GM21529 (cell line): Measurements from ENCODE around the gene DLGAP1.
"Not testable (repeated sequence)": the region's sequence is repeated elsewhere in the genome, so short reads cannot be mapped to it uniquely, and the experiment has no call there.

ENCODE experiments used
- ATAC-seq: cut with Tn5 transposase; IDR thresholded peaks from one replicate; pipeline ENCODE4 v1.9.1; 2021; ENCODE audit not compliant: unreplicated experiment

The DLGAP1 gene

DNA sequence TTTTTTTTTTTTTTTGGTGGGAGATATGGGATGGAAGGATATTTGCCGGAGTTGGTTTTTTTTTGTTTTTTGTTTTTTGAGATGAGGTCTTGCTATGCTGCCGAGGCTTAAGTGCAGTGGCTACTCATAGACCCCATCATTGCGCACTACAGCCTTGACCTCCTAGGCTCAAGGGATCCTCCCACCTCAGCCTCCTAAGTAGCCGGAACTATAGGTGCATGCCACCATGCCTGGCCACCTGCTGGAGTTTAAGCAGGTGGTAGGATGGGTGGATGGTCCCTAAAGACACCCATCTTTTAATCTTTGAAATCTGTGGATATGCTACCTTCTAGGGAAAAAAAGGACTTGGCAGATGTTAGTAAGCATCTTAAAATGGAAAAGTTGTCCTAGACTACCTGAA, 835.4 kb downstream of the DLGAP1 start:
- ATAC-seq, result no peak

- no peak for ATAC-seq
Measured at GRCh38 chr18:3619222-3619621, 835.9 kb downstream of the DLGAP1 start.

GRCh38 chr18:3616744-3617143, 838.4 kb downstream of the DLGAP1 start:
- ATAC-seq, result no peak

DNA sequence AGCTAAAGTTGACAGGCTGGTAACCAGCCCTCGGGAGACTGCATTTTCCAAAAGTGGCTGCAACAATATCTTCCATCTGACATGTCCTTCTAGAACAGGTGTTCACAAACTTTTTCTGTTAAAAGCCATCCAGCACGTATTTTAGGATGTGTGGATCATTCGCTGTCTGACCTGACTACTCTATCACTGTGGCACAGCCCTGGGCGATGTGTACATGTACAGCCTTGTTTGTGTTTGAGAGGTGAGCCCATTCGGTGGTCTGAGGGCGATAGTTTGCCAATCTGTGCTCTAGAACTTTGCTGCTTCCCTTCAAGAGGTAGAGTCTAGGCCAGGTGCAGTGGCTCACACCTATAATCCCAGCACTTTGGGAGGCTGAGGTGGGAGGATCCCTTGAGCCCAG, 839.0 kb downstream of the DLGAP1 start:
- no peak for ATAC-seq

DNA sequence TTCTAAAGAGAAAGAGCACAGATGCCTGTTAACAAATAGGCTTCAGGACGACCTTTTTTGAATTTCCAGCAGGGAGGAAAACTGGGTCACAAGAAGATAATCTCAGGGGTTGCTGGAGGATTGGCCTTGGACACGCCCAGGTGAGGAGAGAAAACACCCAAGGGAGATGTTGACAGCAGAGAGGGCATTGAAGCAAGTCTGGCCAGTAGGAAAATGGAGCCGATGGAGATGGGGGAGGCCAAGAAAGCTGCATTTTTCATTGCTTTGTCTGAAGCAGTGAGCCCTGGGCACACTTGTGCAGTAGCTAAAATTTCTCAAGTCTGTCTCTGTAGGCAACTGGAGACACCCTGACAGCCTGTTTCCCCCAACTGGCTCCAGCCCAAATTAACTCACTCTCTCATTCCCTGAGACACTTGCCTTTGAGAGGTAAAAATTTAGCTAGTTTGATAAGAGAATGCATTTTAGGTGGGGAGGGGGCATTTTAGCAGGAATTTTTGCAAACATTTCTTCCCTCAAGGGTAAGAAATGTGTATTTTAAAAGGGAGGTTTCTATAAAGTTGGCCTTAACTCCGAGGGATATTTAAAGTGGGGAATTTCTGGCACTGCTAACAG, 839.6 kb downstream of the DLGAP1 start:
- ATAC-seq, result no peak

- ATAC-seq, result no peak
Measured at GRCh38 chr18:3612315-3612714, 842.8 kb downstream of the DLGAP1 start.

- no peak for ATAC-seq
Measured at GRCh38 chr18:3611313-3612090, 843.6 kb downstream of the DLGAP1 start.

DNA sequence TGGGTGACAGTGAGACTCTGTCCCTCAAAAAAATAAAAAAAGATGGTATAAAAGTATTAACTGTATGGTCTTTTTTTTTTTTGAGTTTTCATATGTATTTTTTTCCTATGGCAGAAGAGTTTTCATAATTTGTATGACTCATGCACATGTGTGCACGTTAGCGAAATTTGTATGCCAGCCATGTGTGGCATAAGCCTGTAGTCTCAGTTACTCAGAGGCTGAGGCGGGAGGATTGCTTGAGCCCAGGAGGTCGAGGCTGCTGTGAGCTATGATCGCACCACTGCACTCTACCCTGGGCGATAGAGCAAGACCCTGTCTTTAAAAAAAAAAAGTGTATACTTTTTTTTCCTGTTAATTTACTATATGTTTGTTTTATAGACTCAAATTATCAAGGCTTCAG, 844.3 kb downstream of the DLGAP1 start:
- ATAC-seq, result no peak

DNA sequence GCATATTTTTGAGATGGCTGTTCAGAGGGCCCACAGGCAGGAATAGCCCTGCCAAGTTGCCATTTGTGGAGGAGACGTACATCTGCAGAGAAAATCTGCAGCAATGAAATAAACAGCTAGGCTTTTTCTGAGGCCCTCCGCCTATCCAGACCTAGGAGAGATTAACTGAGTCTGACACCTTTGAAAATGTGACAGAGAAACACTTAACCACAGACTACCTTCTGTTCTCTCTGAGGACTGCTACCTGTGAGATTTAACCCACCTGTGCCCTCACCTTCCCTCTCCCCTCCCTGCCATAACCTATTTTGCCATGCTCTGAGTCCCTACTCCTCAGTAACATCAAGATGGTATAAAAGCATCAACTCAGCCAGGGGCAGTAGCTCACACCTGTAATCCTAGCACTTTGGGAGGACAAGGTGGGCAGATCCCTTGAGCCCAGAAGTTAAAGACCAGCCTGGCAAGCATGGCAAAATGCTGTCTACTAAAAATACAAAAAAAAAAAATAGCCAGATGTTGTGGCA, 844.9 kb downstream of the DLGAP1 start:
- ATAC-seq, result no peak

- no peak for ATAC-seq
Measured at GRCh38 chr18:3608488-3608887, 846.6 kb downstream of the DLGAP1 start.

- not testable (repeated sequence) for ATAC-seq
Measured at GRCh38 chr18:3608099-3608453, 847.0 kb downstream of the DLGAP1 start.

DNA sequence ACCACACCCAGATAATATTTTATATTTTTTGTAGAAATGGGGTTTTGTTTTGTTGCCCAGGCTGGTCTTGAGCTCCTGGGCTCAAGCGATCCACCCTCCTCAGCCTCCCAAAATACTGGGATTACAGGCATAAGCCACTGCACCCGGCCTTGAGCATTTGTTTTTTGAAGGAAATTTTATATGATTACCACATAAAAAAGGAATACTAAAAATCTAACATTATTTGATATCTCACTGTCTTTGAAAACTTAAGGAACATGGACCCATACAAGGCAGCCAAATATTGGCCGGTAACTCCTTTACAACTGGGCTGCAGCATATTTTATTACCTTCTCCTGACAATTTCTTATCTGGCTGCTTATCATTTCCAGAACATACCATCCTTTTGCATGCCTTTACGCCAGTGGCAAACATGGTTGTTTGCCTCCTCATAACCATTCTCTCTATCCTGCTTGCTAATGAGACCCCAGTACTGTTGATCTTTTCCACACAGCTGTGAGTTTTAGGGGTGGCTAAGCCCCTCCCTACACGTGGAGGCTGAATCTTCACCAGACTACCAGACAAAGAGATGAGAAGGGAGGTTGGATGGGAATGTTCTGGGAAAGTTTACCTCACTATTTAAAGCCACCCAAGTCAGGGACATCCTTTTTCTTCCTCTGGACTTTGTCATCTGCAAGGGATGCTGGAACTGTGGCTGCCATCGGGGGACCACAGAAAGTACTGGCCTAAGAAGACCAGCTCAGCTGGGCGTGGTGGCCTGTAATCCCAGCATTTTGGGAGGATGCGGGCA, 847.6 kb downstream of the DLGAP1 start:
- ATAC-seq, result no peak

DNA sequence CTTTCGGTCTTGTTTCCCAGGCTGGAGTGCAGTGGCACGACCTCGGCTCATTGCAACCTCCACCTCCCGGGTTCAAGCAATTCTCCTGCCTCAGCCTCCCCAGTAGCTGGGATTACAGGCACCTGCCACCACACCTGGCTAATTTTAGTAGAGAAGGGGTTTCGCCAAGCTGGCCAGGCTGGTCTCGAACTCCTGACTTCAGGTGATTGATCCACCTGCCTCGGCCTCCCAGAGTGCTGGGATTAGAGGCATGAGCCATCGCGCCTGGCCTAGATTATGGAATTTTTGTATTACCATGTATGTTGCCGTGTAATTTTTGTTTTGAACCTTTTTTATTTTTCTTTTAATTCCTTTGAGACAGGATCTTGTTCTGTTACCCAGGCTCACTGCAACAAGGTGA, 848.2 kb downstream of the DLGAP1 start:
- ATAC-seq, result not testable (repeated sequence)

DNA sequence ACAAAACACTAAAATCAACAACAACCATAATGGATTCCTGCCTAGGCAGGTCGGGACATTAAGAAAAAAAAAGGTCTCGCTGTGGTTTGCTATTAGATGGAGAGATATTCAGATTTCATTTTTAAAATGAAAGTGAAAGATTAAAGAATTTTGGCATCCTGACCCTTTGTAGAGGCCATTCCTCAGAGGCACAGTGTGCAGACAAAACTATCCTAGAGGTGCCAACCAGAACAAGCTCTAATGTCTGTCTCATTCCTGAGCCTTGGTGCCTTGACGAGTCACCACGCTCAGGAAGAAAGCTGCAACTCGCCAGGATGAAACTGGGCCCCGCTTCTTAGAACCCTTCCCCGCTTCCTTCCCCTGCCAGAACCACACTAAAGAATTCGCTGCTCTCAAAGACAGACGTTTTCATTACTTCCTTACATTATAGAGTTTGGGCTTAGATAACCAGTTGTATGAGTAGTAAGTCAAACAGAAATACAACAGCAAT, 849.1 kb downstream of the DLGAP1 start:
- no peak for ATAC-seq

- ATAC-seq, result no peak
Measured at GRCh38 chr18:3605486-3605952, 849.6 kb downstream of the DLGAP1 start.

GRCh38 chr18:3604498-3605408, 850.4 kb downstream of the DLGAP1 start:
- peak; percentile 87 for ATAC-seq

DNA sequence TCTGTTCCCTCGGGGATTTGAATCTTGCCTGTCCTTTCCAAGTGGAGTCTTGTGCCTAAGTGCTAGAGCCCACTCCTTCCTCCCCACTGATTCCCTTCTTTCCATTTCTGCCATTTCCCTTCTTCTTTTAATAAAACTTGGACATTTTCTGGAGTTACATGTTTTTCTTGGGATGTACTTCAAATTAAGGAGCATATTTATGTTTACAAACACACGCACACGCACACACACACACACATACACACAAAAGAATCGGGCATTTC, 850.9 kb downstream of the DLGAP1 start:
- no peak for ATAC-seq

DNA sequence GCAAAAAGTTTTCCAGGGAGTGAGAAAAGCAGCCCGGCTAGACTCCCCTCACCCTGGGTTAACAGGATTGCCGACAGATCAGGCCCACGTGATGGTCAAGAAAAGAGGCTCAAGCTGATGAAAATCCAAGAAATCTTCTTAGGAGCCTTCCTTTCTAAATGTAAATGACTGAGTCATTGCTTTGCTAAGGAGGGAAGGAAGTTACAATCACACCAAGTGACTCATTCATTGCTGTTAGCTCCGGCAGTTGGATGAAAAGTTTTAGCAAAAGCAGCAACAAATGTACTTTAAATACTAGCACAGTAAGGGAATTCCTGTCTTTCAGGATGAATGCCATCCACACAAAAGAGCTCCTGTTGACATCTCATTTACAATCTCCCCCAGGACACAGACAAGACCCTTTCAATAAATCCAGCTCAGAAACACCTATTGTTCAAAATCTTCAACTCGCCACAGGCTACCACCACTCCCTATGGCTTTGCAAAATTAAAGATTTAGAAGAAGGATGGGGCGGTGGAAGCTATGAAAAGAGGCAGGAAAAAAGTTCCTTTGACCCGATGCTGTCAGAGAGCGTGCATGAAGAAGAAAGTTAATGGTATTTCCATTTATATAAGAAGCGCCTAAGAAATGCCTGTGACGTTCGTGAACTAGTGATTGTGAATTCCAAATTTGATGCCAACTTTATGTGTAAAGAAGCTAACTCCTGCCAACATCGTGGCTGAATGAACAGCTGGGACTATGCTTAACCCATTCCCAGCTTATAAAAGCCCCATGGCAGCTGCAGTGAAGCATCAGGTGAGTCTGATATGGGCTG, 851.5 kb downstream of the DLGAP1 start:
- no peak for ATAC-seq

- ATAC-seq, result not testable (repeated sequence)
Measured at GRCh38 chr18:3601106-3601755, 853.9 kb downstream of the DLGAP1 start.
